ENCODE measurements around the gene DERL3. TPM values are rescaled to one million over a fixed set of nuclear protein-coding genes. Genes with fewer than 3 reads are reported as not detected.
A peak's percentile ranks its signal among the peaks of the same experiment; 100 is the strongest.

DERL3 gene
- total and polyA plus RNA-seq, 2 donors (not counting 1 experiment from before 2014, with no cell fraction given), result 77.0 to 142 TPM

DNA sequence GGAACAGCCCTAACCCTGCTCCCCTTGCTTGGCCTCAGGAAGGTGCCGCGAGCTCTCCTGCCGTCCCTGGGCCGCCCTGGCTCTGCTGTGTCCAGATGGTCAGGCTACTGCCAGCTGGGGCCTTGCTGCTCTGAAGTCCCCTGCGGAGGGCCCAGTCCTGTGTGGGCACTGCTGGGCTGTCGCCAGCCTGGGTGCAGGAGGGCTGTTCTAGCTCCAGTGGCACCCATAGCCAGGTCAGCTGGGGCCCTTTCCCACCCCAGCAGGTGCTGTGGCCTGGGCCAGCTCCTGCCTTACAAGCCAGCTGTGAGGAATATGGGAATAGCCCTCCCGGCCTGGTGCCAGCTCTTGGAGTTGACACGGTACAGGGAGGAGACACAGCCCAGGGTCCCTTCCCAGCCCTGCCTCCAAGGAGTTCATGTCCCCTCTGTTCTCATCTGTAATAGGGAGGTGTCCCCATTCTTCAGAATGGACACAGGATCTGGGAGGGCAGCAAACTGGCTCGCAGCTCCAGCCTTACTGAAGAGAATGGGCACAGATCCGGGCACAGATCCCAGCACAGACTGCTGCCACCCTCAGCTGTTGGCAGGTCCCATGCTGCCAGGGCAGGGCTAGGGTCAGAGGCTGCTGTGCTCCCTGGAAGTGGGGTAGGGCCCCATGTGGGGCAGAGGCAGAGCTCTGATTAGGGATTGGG lies 3.9 kb downstream of the DERL3 start:
- Histone ChIP-seq H3K36me3 (replicated peaks in 1 of 2; ENCODE audit: control extremely low read depth in 1 of 2, control insufficient read depth in 1 of 2, extremely low read depth in 1 of 2, insufficient read depth in 2 of 2, low read length in 1 of 2) (peaks cover 0 to 66% of the 10 kb centered on the region in 2 experiments), H4K20me1 (ENCODE audit: control insufficient read depth, insufficient read depth, low read length, poor library complexity, severe bottlenecking) (peaks cover 42% of the 10 kb centered on the region), H3K4me2 (replicated peaks; ENCODE audit: low read depth, low read length, poor library complexity, severe bottlenecking) (no peak overlapping the region), H3K27ac (ENCODE audit: low read length in 2 of 2) (peak overlapping the region in 1 of 2 donors; percentile 98), H3K9ac (ENCODE audit: low read length) (no peak overlapping the region), H3K79me2 (ENCODE audit: control insufficient read depth, insufficient read depth, low read length) (peaks cover 41% of the 10 kb centered on the region), H3K4me1 (ENCODE audit: control insufficient read depth in 2 of 2, insufficient read depth in 2 of 2, low read length in 2 of 2) (peaks cover 35 to 45% of the 10 kb centered on the region in 2 donors), H3K27me3 (replicated peaks in 1 of 4; ENCODE audit: control extremely low read depth in 1 of 4, control insufficient read depth in 3 of 4, insufficient read depth in 4 of 4, low read length in 3 of 4) (no peaks in the 10 kb centered on the region), H3K4me3 (ENCODE audit: control extremely low read depth in 1 of 5, extremely low read depth in 1 of 5, insufficient read depth in 1 of 5, low read depth in 2 of 5, low read length in 4 of 5) (no peak overlapping the region), H3K9me3 (ENCODE audit: control extremely low read depth in 1 of 3, control insufficient read depth in 2 of 3, insufficient read depth in 1 of 3, low read length in 2 of 3) (no peaks in the 10 kb centered on the region), H2AFZ (ENCODE audit: insufficient read depth, low read depth, low read length, poor library complexity, severe bottlenecking) (no peak overlapping the region)
- ATAC-seq (ENCODE audit: low read depth) (no peak), DNase-seq (no peak)
- no peaks in the 10 kb centered on the region for H3K9me3 Mint-ChIP-seq (ENCODE audit: insufficient read depth)
- ChIA-PET CTCF (interaction anchor here (0.7 to 1.5 kb wide), 6 partner anchors 9 to 82 kb away, joined by 3 to 6 read pairs (median 4); no protein-coding TSS in a partner anchor), POLR2A (interaction anchor here (0.6 to 2.4 kb wide), 3 partner anchors 9 to 14 kb away, joined by 4 to 12 read pairs (median 4); no protein-coding TSS in a partner anchor)
- TF ChIP-seq CTCF (IDR thresholded peaks at IDR 0.05), result no peak
- no peak for TF ChIP-seq EZH2 (IDR thresholded peaks at IDR 0.05; ENCODE audit: borderline replicate concordance, insufficient read depth, low read depth, low read length, poor library complexity, severe bottlenecking)
- peaks cover 57% of the 10 kb centered on the region for H3K4me1 Mint-ChIP-seq
- over 99% methylated on average over 10 of the region's 10 CpGs for WGBS (ENCODE audit: insufficient coverage)
- H3K27ac Mint-ChIP-seq, result peak overlapping the region; percentile 99
- no peaks in the 10 kb centered on the region for H3K27me3 Mint-ChIP-seq
- no peak overlapping the region for H3K4me3 Mint-ChIP-seq
- intact Hi-C loops (cut with micrococcal nuclease), result loop anchor here (10.0 kb wide), 1 partner anchor 600 kb away; no protein-coding TSS in a partner anchor

- Mint-ChIP-seq H3K4me1 (peaks cover 58% of the 10 kb centered on the region), H3K27me3 (no peaks in the 10 kb centered on the region), H3K27ac (peak overlapping the region; percentile 32), H3K4me3 (no peak overlapping the region), H3K9me3 (ENCODE audit: insufficient read depth) (no peaks in the 10 kb centered on the region)
- POLR2A ChIA-PET, result interaction anchor here (0.6 to 2.4 kb wide), 3 partner anchors 8 to 14 kb away, joined by 4 to 12 read pairs (median 4); no protein-coding TSS in a partner anchor
- Histone ChIP-seq H3K9ac (ENCODE audit: low read length) (no peak overlapping the region), H3K4me1 (ENCODE audit: control insufficient read depth in 2 of 2, insufficient read depth in 2 of 2, low read length in 2 of 2) (peaks cover 32 to 45% of the 10 kb centered on the region in 2 donors), H3K4me2 (replicated peaks; ENCODE audit: low read depth, low read length, poor library complexity, severe bottlenecking) (no peak overlapping the region), H4K20me1 (ENCODE audit: control insufficient read depth, insufficient read depth, low read length, poor library complexity, severe bottlenecking) (peaks cover 43% of the 10 kb centered on the region), H2AFZ (ENCODE audit: insufficient read depth, low read depth, low read length, poor library complexity, severe bottlenecking) (no peak overlapping the region), H3K36me3 (replicated peaks in 1 of 2; ENCODE audit: control extremely low read depth in 1 of 2, control insufficient read depth in 1 of 2, extremely low read depth in 1 of 2, insufficient read depth in 2 of 2, low read length in 1 of 2) (peaks cover 0 to 69% of the 10 kb centered on the region in 2 experiments), H3K27ac (ENCODE audit: low read length in 2 of 2) (peak overlapping the region in 1 of 2 donors; percentile 98), H3K79me2 (ENCODE audit: control insufficient read depth, insufficient read depth, low read length) (peaks cover 41% of the 10 kb centered on the region), H3K27me3 (replicated peaks in 1 of 4; ENCODE audit: control extremely low read depth in 1 of 4, control insufficient read depth in 3 of 4, insufficient read depth in 4 of 4, low read length in 3 of 4) (no peaks in the 10 kb centered on the region), H3K4me3 (ENCODE audit: control extremely low read depth in 1 of 5, extremely low read depth in 1 of 5, insufficient read depth in 1 of 5, low read depth in 2 of 5, low read length in 4 of 5) (no peak overlapping the region), H3K9me3 (ENCODE audit: control extremely low read depth in 1 of 3, control insufficient read depth in 2 of 3, insufficient read depth in 1 of 3, low read length in 2 of 3) (no peaks in the 10 kb centered on the region)
- TF ChIP-seq EZH2 (IDR thresholded peaks at IDR 0.05; ENCODE audit: borderline replicate concordance, insufficient read depth, low read depth, low read length, poor library complexity, severe bottlenecking), result no peak
- no peak for TF ChIP-seq CTCF (IDR thresholded peaks at IDR 0.05)
- CTCF ChIA-PET, result interaction anchor here (0.5 to 1.5 kb wide), 5 partner anchors 8 to 82 kb away, joined by 3 to 5 read pairs (median 4); no protein-coding TSS in a partner anchor
- intact Hi-C loops (cut with micrococcal nuclease), result loop anchor here (10.0 kb wide), 1 partner anchor 600 kb away; no protein-coding TSS in a partner anchor
- DNase-seq (peak; percentile 8), ATAC-seq (ENCODE audit: low read depth) (no peak)
- WGBS (ENCODE audit: insufficient coverage), result 100% methylated on average over 1 of the region's 3 CpGs
These were observed 4.4 kb downstream of the DERL3 start for GRCh38 chr22:23834406-23834792.

Data from B cell (primary cell).